GM03348 (cell line): ENCODE measurements around the gene CDH4.
"Not testable (repeated sequence)": the region's sequence is repeated elsewhere in the genome, so short reads cannot be mapped to it uniquely, and the experiment has no call there.

Experiments
- DNase-seq: peaks from one replicate; pipeline ENCODE4 v3.0.0; 2012; ENCODE audit warnings: low spot score

CDH4 gene

GRCh38 chr20:61846074-61846473 is 594.0 kb downstream of the CDH4 start:
- DNase-seq, result no peak

- no peak for DNase-seq
Observed at GRCh38 chr20:61846741-61847419, 594.8 kb downstream of the CDH4 start.

- DNase-seq, result no peak
Observed at GRCh38 chr20:61847420-61847748, 595.3 kb downstream of the CDH4 start.

GRCh38 chr20:61847986-61848385 is 595.9 kb downstream of the CDH4 start:
- DNase-seq, result no peak

GRCh38 chr20:61848851-61849250 is 596.8 kb downstream of the CDH4 start:
- no peak for DNase-seq

GRCh38 chr20:61849376-61849775 is 597.3 kb downstream of the CDH4 start:
- DNase-seq, result no peak

GRCh38 chr20:61849822-61850221 is 597.8 kb downstream of the CDH4 start:
- DNase-seq, result no peak

- DNase-seq, result peak; percentile 51
Observed at GRCh38 chr20:61850457-61850856, 598.4 kb downstream of the CDH4 start.

- DNase-seq, result no peak
Observed at GRCh38 chr20:61850926-61851900, 599.2 kb downstream of the CDH4 start.

- DNase-seq, result no peak
Observed at GRCh38 chr20:61852268-61853072, 600.4 kb downstream of the CDH4 start.

- no peak for DNase-seq
Observed at GRCh38 chr20:61853073-61854005, 601.3 kb downstream of the CDH4 start.

GRCh38 chr20:61854538-61854937 is 602.5 kb downstream of the CDH4 start:
- not testable (repeated sequence) for DNase-seq

GRCh38 chr20:61855286-61855685 is 603.2 kb downstream of the CDH4 start:
- no peak for DNase-seq

- DNase-seq, result no peak
Observed at GRCh38 chr20:61856626-61857413, 604.8 kb downstream of the CDH4 start.

- no peak for DNase-seq
Observed at GRCh38 chr20:61857414-61857775, 605.3 kb downstream of the CDH4 start.

- DNase-seq, result no peak
Observed at GRCh38 chr20:61857884-61858283, 605.8 kb downstream of the CDH4 start.

- no peak for DNase-seq
Observed at GRCh38 chr20:61859767-61860166, 607.7 kb downstream of the CDH4 start.

GRCh38 chr20:61860260-61860987 is 608.4 kb downstream of the CDH4 start:
- DNase-seq, result no peak

GRCh38 chr20:61861054-61861841 is 609.2 kb downstream of the CDH4 start:
- no peak for DNase-seq
